Tibial nerve (tissue), 4 donors: ENCODE data around the gene WDR43. TPM values are rescaled to one million over a fixed set of nuclear protein-coding genes. Genes with fewer than 3 reads are reported as not detected.

Experiments used
- DNase-seq, 2 donors: peaks; one replicate each; pipeline ENCODE4 v3.0.0-alpha.2; 2019; ENCODE audit warnings: low spot score in 2 of 2
- H3K27ac ChIP-seq, 4 donors: fragments of 200-600 bp; sonication (generic) in 3 of 4; one replicate each; pipeline ENCODE4 v1.5.1; 2017 to 2019; ENCODE audit warnings: mild to moderate bottlenecking in 1 of 4
- H3K27me3 ChIP-seq, 2 donors: fragments of 200-600 bp; sonication (generic) in 1 of 2; one replicate each; pipeline versions ENCODE4 v1.5.1 to v1.6.0; 2017 to 2019
- H3K36me3 ChIP-seq, 3 donors: fragments of 200-600 bp; sonication (generic); one replicate each; pipeline ENCODE4 v1.5.1; 2018 to 2019
- H3K4me1 ChIP-seq, 4 donors: fragments of 200-600 bp; sonication (generic) in 3 of 4; one replicate each; pipeline ENCODE4 v1.5.1; 2017 to 2019
- H3K4me3 ChIP-seq, 4 donors: fragments of 200-600 bp; sonication (generic) in 3 of 4; one replicate each; pipeline ENCODE4 v1.5.1; 2017 to 2019; ENCODE audit warnings: mild to moderate bottlenecking in 1 of 4, moderate library complexity in 1 of 4
- H3K9me3 ChIP-seq, 4 donors: fragments of 200-600 bp; sonication (generic) in 3 of 4; one replicate each; pipeline ENCODE4 v1.5.1; 2017 to 2019
- CTCF ChIP-seq, 5 experiments: fragments of 200-600 bp in 3 of 5; fragments of 450-650 bp in 2 of 5; sonication (generic) in 3 of 5; IDR thresholded peaks; one replicate each; pipeline ENCODE4 v1.5.1; 2016 to 2019; ENCODE audit warnings: antibody characterized with exemption in 5 of 5, mild to moderate bottlenecking in 3 of 5, moderate library complexity in 2 of 5
- EP300 ChIP-seq, 2 donors: sonication (generic); formaldehyde crosslinking; IDR thresholded peaks; one replicate each; pipeline ENCODE4 v1.6.1; 2017; ENCODE audit warnings: antibody characterized with exemption in 2 of 2, mild to moderate bottlenecking in 1 of 2
- POLR2A ChIP-seq, 2 donors: fragments of 450-650 bp; IDR thresholded peaks; one replicate each; pipeline ENCODE4 v1.6.1; 2017; ENCODE audit warnings: antibody characterized with exemption in 2 of 2, mild to moderate bottlenecking in 2 of 2, moderate library complexity in 2 of 2
- whole genome bisulfite sequencing, 2 donors: methylation state at CpG; one replicate each; pipeline ENCODE4 v1.1.5; 2018; 5-methylcytosine and 5-hydroxymethylcytosine counted together
- total RNA-seq, 4 donors: library from RNA; depleted of rRNA; stranded (reverse); fragments of >200 nt; gene quantifications; one replicate each; pipeline ENCODE4 v1.1.0, GENCODE V29; 2016

Gene WDR43
- total RNA-seq, 4 donors from 2014 or later: 32.2 to 57.6 (median 37.0) TPM

GRCh38 chr2:28980368-28981015, 86.0 kb downstream of the WDR43 start:
- peak overlapping the region in 2 of 4 donors; percentile 68 to 83 for H3K27ac ChIP-seq

GRCh38 chr2:28981016-28981441, 86.6 kb downstream of the WDR43 start, which contains the start of gene TOGARAM2:
Gene TOGARAM2, plus strand, starts transcription at chr2:28981298. Its CDS starts 13,537 bp downstream, at chr2:28994835.
- H3K27ac ChIP-seq: peak within 1 kb of the TSS in 3 of 4 donors; percentile 21 to 83 (median 68)
- DNase-seq: no peak
- H3K9me3 ChIP-seq: no peaks in the 10 kb centered on the region
- no peaks in the 10 kb centered on the region for H3K27me3 ChIP-seq
- no peaks in the 10 kb centered on the region for H3K36me3 ChIP-seq
- 25 to 30% methylated on average over 8 to 10 of the region's 10 CpGs for WGBS, 2 donors
- TF ChIP-seq CTCF (IDR thresholded peaks at IDR 0.05) (no peak), POLR2A (IDR thresholded peaks at IDR 0.05) (no peak), EP300 (IDR thresholded peaks at IDR 0.05) (no peak)
- H3K4me3 ChIP-seq: no peak within 1 kb of the TSS
- H3K4me1 ChIP-seq: peaks cover 0 to 30% (median 8%) of the 10 kb centered on the region in 4 donors

More at GRCh38 chr2:28980368-28981015, 86.0 kb downstream of the WDR43 start:
- Histone ChIP-seq H3K36me3 (no peaks in the 10 kb centered on the region), H3K9me3 (no peaks in the 10 kb centered on the region), H3K4me1 (peaks cover 0 to 29% (median 8%) of the 10 kb centered on the region in 4 donors), H3K27me3 (no peaks in the 10 kb centered on the region), H3K4me3 (no peak overlapping the region)
- 94 to 99% methylated on average over 3 of the region's 3 CpGs for WGBS, 2 donors
- no peak for DNase-seq
- TF ChIP-seq POLR2A (IDR thresholded peaks at IDR 0.05) (no peak), EP300 (IDR thresholded peaks at IDR 0.05) (no peak), CTCF (IDR thresholded peaks at IDR 0.05) (no peak)

GRCh38 chr2:28981620-28982376, 87.3 kb downstream of the WDR43 start:
- Histone ChIP-seq H3K4me1 (peaks cover 0 to 35% (median 8%) of the 10 kb centered on the region in 4 donors), H3K27ac (peak overlapping the region in 3 of 4 donors; percentile 21 to 83 (median 68)), H3K36me3 (no peaks in the 10 kb centered on the region), H3K4me3 (no peak overlapping the region), H3K27me3 (no peaks in the 10 kb centered on the region), H3K9me3 (no peaks in the 10 kb centered on the region)
- TF ChIP-seq CTCF (IDR thresholded peaks at IDR 0.05) (no peak), EP300 (IDR thresholded peaks at IDR 0.05) (peak in 1 of 2 donors; percentile 39)
- 73% methylated on average over 10 to 11 of the region's 11 CpGs for WGBS, 2 donors
- DNase-seq: no peak

- no peak for DNase-seq
- H3K36me3 ChIP-seq: no peaks in the 10 kb centered on the region
- peaks cover 0 to 35% (median 8%) of the 10 kb centered on the region in 4 donors for H3K4me1 ChIP-seq
- TF ChIP-seq POLR2A (IDR thresholded peaks at IDR 0.05) (no peak), EP300 (IDR thresholded peaks at IDR 0.05) (no peak), CTCF (IDR thresholded peaks at IDR 0.05) (no peak)
- H3K27ac ChIP-seq: peak overlapping the region in 2 of 4 donors; percentile 68 to 83
- no peaks in the 10 kb centered on the region for H3K27me3 ChIP-seq
- WGBS, 2 donors: 72 to 76% methylated on average over 7 of the region's 8 CpGs
- no peak overlapping the region for H3K4me3 ChIP-seq
- H3K9me3 ChIP-seq: no peaks in the 10 kb centered on the region
Measured at GRCh38 chr2:28982381-28982950, 88.0 kb downstream of the WDR43 start.
